HepG2 (cell line): ENCODE data around the gene TET3. TPM values are rescaled to one million over a fixed set of nuclear protein-coding genes. Genes with fewer than 3 reads are reported as not detected.

Source experiments
- AGO1 ChIP-seq: fragments of 200-400 bp; formaldehyde crosslinking; IDR thresholded peaks from 2 replicates; pipeline ENCODE4 v1.6.1; 2017; ENCODE audit warnings: mild to moderate bottlenecking, low read depth, low read length, moderate library complexity; ENCODE audit not compliant: poor library complexity, severe bottlenecking
- ARNTL ChIP-seq: sonication (generic); formaldehyde crosslinking; IDR thresholded peaks from 2 replicates; pipeline ENCODE4 v1.4.0; 2020; ENCODE audit warnings: mild to moderate bottlenecking, missing genetic modification reagents
- ATM ChIP-seq: fragments of 450-650 bp; IDR thresholded peaks from 2 replicates; pipeline ENCODE4 v1.7.1; 2017; ENCODE audit warnings: mild to moderate bottlenecking, borderline replicate concordance
- CBX5 ChIP-seq: sonication (generic); formaldehyde crosslinking; IDR thresholded peaks from 2 replicates; pipeline ENCODE4 v1.4.0; 2020; ENCODE audit warnings: missing genetic modification reagents, borderline replicate concordance
- ELF1 ChIP-seq: sonication (generic); formaldehyde crosslinking; IDR thresholded peaks from 2 replicates; pipeline ENCODE4 v1.4.0; 2020; ENCODE audit warnings: missing genetic modification reagents
- GATAD2A ChIP-seq: IDR thresholded peaks from 2 replicates; pipeline ENCODE4 v1.6.1; 2016
- HES4 ChIP-seq: sonication (generic); formaldehyde crosslinking; IDR thresholded peaks from 2 replicates; pipeline ENCODE4 v1.9.0; 2021; ENCODE audit warnings: mild to moderate bottlenecking, missing genetic modification reagents, borderline replicate concordance
- HOXA5 ChIP-seq: sonication (generic); formaldehyde crosslinking; IDR thresholded peaks from 2 replicates; pipeline ENCODE4 v1.4.0; 2020; ENCODE audit warnings: missing genetic modification reagents
- KDM4B ChIP-seq: sonication (generic); formaldehyde crosslinking; IDR thresholded peaks from 2 replicates; pipeline ENCODE4 v1.4.0; 2020; ENCODE audit warnings: missing genetic modification reagents
- MED1 ChIP-seq: sonication (generic); formaldehyde crosslinking; IDR thresholded peaks from 2 replicates; pipeline ENCODE4 v1.4.0; 2020; ENCODE audit warnings: missing genetic modification reagents
- TARDBP ChIP-seq: sonication (generic); formaldehyde crosslinking; IDR thresholded peaks from 2 replicates; pipeline ENCODE4 v1.8.0; 2022; ENCODE audit warnings: mild to moderate bottlenecking, missing genetic modification reagents
- ZBTB7A ChIP-seq: sonication (generic); formaldehyde crosslinking; IDR thresholded peaks from 2 replicates; pipeline ENCODE4 v1.8.0; 2022; ENCODE audit warnings: mild to moderate bottlenecking, missing genetic modification reagents
- ZMYM2 ChIP-seq: sonication (generic); formaldehyde crosslinking; IDR thresholded peaks from 2 replicates; pipeline ENCODE4 v1.8.0; 2022; ENCODE audit warnings: mild to moderate bottlenecking, missing genetic modification reagents
- ZNF264 ChIP-seq: sonication (generic); formaldehyde crosslinking; IDR thresholded peaks from 2 replicates; pipeline ENCODE4 v1.4.0; 2020; ENCODE audit warnings: missing genetic modification reagents
- ZNF607 ChIP-seq: sonication (generic); formaldehyde crosslinking; IDR thresholded peaks from 2 replicates; pipeline ENCODE4 v1.5.1; 2020; ENCODE audit warnings: missing genetic modification reagents, mild to moderate bottlenecking, borderline replicate concordance
- ZNF776 ChIP-seq: sonication (generic); formaldehyde crosslinking; IDR thresholded peaks from 2 replicates; pipeline ENCODE4 v1.4.0; 2020; ENCODE audit warnings: mild to moderate bottlenecking, missing genetic modification reagents
- polyA plus RNA-seq, 8 experiments: library from polyadenylated mRNA; depleted of rRNA in 3 of 8; stranded (reverse) in 7 of 8; unstranded in 1 of 8; fragments of >200 nt; fragmentation: Illumina TruSeq in 4 of 8; extraction: Trizol in 4 of 8; gene quantifications; 2 replicates each; pipeline versions ENCODE4 v1.2.1 to v1.2.3, GENCODE V29; 2011 to 2016; ENCODE audit warnings: low read depth in 4 of 8, missing spikeins in 1 of 8, mixed read lengths in 1 of 8; ENCODE audit not compliant: insufficient read depth in 1 of 8
- total RNA-seq, 5 experiments: library from RNA; depleted of rRNA; stranded (reverse); fragments of >200 nt; fragmentation: Illumina TruSeq; extraction: Trizol; gene quantifications; 2 replicates each; pipeline ENCODE4 v1.2.3, GENCODE V29; 2016; ENCODE audit warnings: low read depth in 1 of 5
- TF ChIP-seq, protein P1 (sequence below): sonication (generic); formaldehyde crosslinking; IDR thresholded peaks from 2 replicates; pipeline ENCODE4 v1.4.0; 2020; ENCODE audit warnings: missing genetic modification reagents, borderline replicate concordance
- TF ChIP-seq, protein P2 (sequence below): sonication (generic); formaldehyde crosslinking; IDR thresholded peaks from 2 replicates; pipeline ENCODE4 v1.8.0; 2022; ENCODE audit warnings: missing genetic modification reagents, mild to moderate bottlenecking, borderline replicate concordance
- TF ChIP-seq, protein P3 (sequence below): sonication (generic); formaldehyde crosslinking; IDR thresholded peaks from 2 replicates; pipeline ENCODE4 v1.4.0; 2020; ENCODE audit warnings: missing genetic modification reagents
- TF ChIP-seq, protein P4 (sequence below): sonication (generic); formaldehyde crosslinking; IDR thresholded peaks from 2 replicates; pipeline ENCODE4 v1.9.0; 2022; ENCODE audit warnings: missing genetic modification reagents, mild to moderate bottlenecking, borderline replicate concordance

TET3 gene
- total and polyA plus RNA-seq, 2 of the 13 experiments (the other 11 are each of a cell fraction or from before 2014, with no cell fraction given), result 4.3 to 6.8 TPM

DNA sequence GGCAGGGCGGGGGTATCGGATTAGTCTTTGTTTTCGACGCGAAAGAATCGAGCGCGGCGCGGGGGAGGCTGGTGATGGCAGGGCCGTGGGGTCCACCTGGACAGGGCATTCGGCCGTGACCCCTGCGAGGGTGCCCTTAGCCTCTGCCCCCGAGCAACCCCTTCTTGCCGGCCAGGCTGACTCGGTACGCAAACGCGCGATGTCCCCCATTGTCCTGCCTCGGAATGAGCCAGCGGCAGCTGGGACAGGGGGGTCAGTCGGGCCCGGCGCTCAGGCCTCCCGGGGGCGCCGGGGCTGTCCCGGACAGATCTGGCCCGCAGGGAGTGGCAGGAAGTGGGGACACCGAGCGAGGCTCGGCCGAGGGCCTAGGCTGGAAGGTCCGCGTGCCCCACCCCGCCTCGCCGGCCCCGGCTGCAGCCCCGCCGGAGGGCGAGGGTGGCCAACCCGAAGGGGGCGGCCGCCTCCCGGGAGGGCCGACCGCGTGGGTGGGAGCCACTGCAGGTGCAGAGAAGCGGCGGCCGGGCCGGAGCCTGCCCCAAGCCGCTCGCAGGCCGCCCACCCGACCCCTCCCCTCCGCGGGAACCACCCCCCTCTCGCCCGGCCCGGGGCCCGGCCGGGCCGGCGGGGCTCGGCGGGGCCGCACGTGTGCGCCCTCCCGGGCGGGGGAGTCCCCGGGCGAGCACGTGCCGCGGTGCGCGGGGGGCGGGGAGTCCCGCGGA lies at the start of gene TET3 (continued):
- TF ChIP-seq ZNF607 (CRISPR knock-in tag) (peak; percentile 6; the same call in 1 of the 2 replicates), HES4 (CRISPR knock-in tag) (peak; percentile 28; the same call in 1 of the 2 replicates), ELF1 (CRISPR knock-in tag) (0 out of 2 replicates have a peak, but pooled peaks have one; percentile 13), MED1 (peak; percentile 39; the same call in 1 of the 2 replicates), KDM4B (no peak), ZNF776 (peak; percentile 30; the same call in 1 of the 2 replicates), HOXA5 (peak; percentile 65; the same call in 1 of the 2 replicates), ARNTL (0 out of 2 replicates have a peak, but pooled peaks have one; percentile 52), GATAD2A (CRISPR knock-in tag) (peak; percentile 27; the same call in 1 of the 2 replicates), ZBTB7A (CRISPR knock-in tag) (0 out of 2 replicates have a peak, but pooled peaks have one; percentile 4), ZNF264 (CRISPR knock-in tag) (peak; percentile 76; the same call in 1 of the 2 replicates), AGO1 (peak; percentile 48), ATM (no peak), ZMYM2 (CRISPR knock-in tag) (no peak), CBX5 (CRISPR knock-in tag) (no peak), TARDBP (CRISPR knock-in tag) (peak; percentile 78; the same call in 1 of the 2 replicates)
- TF ChIP-seq, protein P1, sequence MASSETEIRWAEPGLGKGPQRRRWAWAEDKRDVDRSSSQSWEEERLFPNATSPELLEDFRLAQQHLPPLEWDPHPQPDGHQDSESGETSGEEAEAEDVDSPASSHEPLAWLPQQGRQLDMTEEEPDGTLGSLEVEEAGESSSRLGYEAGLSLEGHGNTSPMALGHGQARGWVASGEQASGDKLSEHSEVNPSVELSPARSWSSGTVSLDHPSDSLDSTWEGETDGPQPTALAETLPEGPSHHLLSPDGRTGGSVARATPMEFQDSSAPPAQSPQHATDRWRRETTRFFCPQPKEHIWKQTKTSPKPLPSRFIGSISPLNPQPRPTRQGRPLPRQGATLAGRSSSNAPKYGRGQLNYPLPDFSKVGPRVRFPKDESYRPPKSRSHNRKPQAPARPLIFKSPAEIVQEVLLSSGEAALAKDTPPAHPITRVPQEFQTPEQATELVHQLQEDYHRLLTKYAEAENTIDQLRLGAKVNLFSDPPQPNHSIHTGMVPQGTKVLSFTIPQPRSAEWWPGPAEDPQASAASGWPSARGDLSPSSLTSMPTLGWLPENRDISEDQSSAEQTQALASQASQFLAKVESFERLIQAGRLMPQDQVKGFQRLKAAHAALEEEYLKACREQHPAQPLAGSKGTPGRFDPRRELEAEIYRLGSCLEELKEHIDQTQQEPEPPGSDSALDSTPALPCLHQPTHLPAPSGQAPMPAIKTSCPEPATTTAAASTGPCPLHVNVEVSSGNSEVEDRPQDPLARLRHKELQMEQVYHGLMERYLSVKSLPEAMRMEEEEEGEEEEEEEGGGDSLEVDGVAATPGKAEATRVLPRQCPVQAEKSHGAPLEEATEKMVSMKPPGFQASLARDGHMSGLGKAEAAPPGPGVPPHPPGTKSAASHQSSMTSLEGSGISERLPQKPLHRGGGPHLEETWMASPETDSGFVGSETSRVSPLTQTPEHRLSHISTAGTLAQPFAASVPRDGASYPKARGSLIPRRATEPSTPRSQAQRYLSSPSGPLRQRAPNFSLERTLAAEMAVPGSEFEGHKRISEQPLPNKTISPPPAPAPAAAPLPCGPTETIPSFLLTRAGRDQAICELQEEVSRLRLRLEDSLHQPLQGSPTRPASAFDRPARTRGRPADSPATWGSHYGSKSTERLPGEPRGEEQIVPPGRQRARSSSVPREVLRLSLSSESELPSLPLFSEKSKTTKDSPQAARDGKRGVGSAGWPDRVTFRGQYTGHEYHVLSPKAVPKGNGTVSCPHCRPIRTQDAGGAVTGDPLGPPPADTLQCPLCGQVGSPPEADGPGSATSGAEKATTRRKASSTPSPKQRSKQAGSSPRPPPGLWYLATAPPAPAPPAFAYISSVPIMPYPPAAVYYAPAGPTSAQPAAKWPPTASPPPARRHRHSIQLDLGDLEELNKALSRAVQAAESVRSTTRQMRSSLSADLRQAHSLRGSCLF (CRISPR knock-in tag), result no peak
- TF ChIP-seq, protein P2, sequence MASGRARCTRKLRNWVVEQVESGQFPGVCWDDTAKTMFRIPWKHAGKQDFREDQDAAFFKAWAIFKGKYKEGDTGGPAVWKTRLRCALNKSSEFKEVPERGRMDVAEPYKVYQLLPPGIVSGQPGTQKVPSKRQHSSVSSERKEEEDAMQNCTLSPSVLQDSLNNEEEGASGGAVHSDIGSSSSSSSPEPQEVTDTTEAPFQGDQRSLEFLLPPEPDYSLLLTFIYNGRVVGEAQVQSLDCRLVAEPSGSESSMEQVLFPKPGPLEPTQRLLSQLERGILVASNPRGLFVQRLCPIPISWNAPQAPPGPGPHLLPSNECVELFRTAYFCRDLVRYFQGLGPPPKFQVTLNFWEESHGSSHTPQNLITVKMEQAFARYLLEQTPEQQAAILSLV (CRISPR knock-in tag), result 0 out of 2 replicates have a peak, but pooled peaks have one; percentile 61
- TF ChIP-seq, protein P3, sequence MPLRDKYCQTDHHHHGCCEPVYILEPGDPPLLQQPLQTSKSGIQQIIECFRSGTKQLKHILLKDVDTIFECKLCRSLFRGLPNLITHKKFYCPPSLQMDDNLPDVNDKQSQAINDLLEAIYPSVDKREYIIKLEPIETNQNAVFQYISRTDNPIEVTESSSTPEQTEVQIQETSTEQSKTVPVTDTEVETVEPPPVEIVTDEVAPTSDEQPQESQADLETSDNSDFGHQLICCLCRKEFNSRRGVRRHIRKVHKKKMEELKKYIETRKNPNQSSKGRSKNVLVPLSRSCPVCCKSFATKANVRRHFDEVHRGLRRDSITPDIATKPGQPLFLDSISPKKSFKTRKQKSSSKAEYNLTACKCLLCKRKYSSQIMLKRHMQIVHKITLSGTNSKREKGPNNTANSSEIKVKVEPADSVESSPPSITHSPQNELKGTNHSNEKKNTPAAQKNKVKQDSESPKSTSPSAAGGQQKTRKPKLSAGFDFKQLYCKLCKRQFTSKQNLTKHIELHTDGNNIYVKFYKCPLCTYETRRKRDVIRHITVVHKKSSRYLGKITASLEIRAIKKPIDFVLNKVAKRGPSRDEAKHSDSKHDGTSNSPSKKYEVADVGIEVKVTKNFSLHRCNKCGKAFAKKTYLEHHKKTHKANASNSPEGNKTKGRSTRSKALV (CRISPR knock-in tag), result 0 out of 2 replicates have a peak, but pooled peaks have one; percentile 41
- TF ChIP-seq, protein P4, sequence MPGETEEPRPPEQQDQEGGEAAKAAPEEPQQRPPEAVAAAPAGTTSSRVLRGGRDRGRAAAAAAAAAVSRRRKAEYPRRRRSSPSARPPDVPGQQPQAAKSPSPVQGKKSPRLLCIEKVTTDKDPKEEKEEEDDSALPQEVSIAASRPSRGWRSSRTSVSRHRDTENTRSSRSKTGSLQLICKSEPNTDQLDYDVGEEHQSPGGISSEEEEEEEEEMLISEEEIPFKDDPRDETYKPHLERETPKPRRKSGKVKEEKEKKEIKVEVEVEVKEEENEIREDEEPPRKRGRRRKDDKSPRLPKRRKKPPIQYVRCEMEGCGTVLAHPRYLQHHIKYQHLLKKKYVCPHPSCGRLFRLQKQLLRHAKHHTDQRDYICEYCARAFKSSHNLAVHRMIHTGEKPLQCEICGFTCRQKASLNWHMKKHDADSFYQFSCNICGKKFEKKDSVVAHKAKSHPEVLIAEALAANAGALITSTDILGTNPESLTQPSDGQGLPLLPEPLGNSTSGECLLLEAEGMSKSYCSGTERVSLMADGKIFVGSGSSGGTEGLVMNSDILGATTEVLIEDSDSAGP, result peak; percentile 73
